Endothelial cell (in vitro differentiated cells): ENCODE results near the gene NSUN7. TPM values are rescaled to one million over a fixed set of nuclear protein-coding genes. Genes with fewer than 3 reads are reported as not detected.

Source experiments
- DNase-seq: peaks from one replicate; pipeline ENCODE4 v3.0.0; 2021; ENCODE audit warnings: low spot score
- H3K27ac Mint-ChIP-seq: one replicate; pipeline ENCODE4 v1.8.0; 2021; ENCODE audit warnings: mixed read lengths, inconsistent platforms; ENCODE audit not compliant: unreplicated experiment
- H3K27me3 Mint-ChIP-seq: one replicate; pipeline ENCODE4 v1.8.0; 2021; ENCODE audit warnings: mild to moderate bottlenecking, moderate library complexity, mixed read lengths, inconsistent platforms; ENCODE audit not compliant: unreplicated experiment
- H3K36me3 Mint-ChIP-seq: one replicate; pipeline ENCODE4 v1.8.0; 2021; ENCODE audit warnings: mild to moderate bottlenecking, low read depth, mixed read lengths, inconsistent platforms; ENCODE audit not compliant: unreplicated experiment
- H3K4me1 Mint-ChIP-seq: one replicate; pipeline ENCODE4 v1.8.0; 2021; ENCODE audit warnings: mild to moderate bottlenecking, mixed read lengths, inconsistent platforms; ENCODE audit not compliant: unreplicated experiment
- H3K4me3 Mint-ChIP-seq: one replicate; pipeline ENCODE4 v1.8.0; 2021; ENCODE audit warnings: mild to moderate bottlenecking, mixed read lengths, inconsistent platforms; ENCODE audit not compliant: unreplicated experiment
- H3K9me3 Mint-ChIP-seq: one replicate; pipeline ENCODE4 v1.8.0; 2021; ENCODE audit warnings: mixed read lengths, inconsistent platforms; ENCODE audit not compliant: unreplicated experiment
- CTCF ChIP-seq: fragments of 200-600 bp; sonication (generic); IDR thresholded peaks from one replicate; pipeline ENCODE4 v1.5.0; 2021; ENCODE audit warnings: antibody characterized with exemption; ENCODE audit not compliant: unreplicated experiment
- total RNA-seq: library from RNA; stranded (reverse); fragmentation: NEBNext Ultra II Directional; extraction: Animal tissue kit (Norgen Biotek cat#: 25700); gene quantifications from one replicate; pipeline ENCODE4 v1.2.1, GENCODE V29; 2021; ENCODE audit not compliant: unreplicated experiment

NSUN7 gene
- total RNA-seq, 1 donor from 2014 or later, result 8.5 TPM

- DNase-seq, result no peak
- Mint-ChIP-seq H3K27me3 (no peaks in the 10 kb centered on the region), H3K9me3 (no peaks in the 10 kb centered on the region), H3K4me1 (peaks cover 6% of the 10 kb centered on the region), H3K27ac (peak overlapping the region; percentile 64), H3K4me3 (no peak overlapping the region), H3K36me3 (no peaks in the 10 kb centered on the region)
- TF ChIP-seq CTCF, result no peak
These were observed 5.5 kb upstream of the NSUN7 start for GRCh38 chr4:40744218-40744617.

- Mint-ChIP-seq H3K4me1 (peaks cover 6% of the 10 kb centered on the region), H3K36me3 (no peaks in the 10 kb centered on the region), H3K27me3 (no peaks in the 10 kb centered on the region), H3K4me3 (no peak overlapping the region), H3K27ac (no peak overlapping the region), H3K9me3 (no peaks in the 10 kb centered on the region)
- no peak for DNase-seq
- TF ChIP-seq CTCF, result no peak
These were observed 4.3 kb upstream of the NSUN7 start for GRCh38 chr4:40745285-40745984.

- Mint-ChIP-seq H3K4me1 (peaks cover 15% of the 10 kb centered on the region), H3K36me3 (no peaks in the 10 kb centered on the region), H3K27ac (no peak overlapping the region), H3K27me3 (peaks cover 4% of the 10 kb centered on the region), H3K4me3 (no peak overlapping the region), H3K9me3 (no peaks in the 10 kb centered on the region)
- no peak for DNase-seq
- no peak for TF ChIP-seq CTCF
These were observed 2.4 kb upstream of the NSUN7 start for GRCh38 chr4:40747207-40747835.

DNA sequence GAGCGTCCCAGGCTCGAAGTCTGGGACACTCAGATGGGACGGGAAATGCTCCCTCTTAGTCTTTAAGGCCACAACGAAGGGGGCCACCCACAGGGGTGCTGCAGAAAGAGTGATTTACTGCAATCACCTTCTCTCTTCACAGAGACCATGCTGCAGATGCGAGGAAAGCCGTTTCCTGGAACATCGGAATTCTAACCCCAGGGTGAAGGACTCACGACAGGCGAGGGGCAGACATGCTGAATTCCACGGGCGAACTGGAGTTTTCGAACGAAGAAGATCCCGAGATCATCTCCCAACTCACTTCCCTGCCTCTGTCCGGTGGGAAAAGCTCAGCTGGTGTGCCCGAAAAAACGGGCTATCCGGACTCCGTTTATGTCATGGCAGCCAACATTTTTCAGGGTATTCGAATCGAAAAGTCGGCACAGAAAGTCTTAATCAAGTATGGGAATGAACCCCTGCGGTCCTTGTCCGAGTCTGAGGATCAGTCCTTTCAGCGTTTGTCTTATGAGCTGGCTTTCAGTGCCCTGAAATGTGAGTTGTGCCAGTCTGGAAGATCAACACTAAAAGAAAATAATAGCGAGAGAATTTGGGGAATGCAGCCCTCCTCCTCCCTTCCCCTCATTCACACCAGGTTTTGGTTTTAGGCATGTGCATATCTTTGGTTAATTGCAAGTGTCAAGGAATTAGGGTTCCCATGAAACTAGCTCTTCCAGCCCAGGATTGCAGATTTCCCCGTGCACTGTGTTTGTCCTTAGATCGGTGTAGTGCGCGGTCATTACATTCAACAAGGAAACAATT, 905 bp downstream of the NSUN7 start:
- Mint-ChIP-seq H3K27ac (peak overlapping the region; percentile 54), H3K36me3 (no peaks in the 10 kb centered on the region), H3K9me3 (no peaks in the 10 kb centered on the region), H3K4me3 (peak overlapping the region; percentile 92), H3K27me3 (peaks cover 4% of the 10 kb centered on the region), H3K4me1 (peaks cover 8% of the 10 kb centered on the region)
- TF ChIP-seq CTCF, result no peak
- DNase-seq, result peak; percentile 24
